HG03045 (cell line): ENCODE data around the gene ERO1A.

Source experiments
- ATAC-seq: cut with Tn5 transposase; IDR thresholded peaks from one replicate; pipeline ENCODE4 v1.9.1; 2021; ENCODE audit warnings: mild to moderate bottlenecking, moderate library complexity; ENCODE audit not compliant: unreplicated experiment

ERO1A gene

DNA sequence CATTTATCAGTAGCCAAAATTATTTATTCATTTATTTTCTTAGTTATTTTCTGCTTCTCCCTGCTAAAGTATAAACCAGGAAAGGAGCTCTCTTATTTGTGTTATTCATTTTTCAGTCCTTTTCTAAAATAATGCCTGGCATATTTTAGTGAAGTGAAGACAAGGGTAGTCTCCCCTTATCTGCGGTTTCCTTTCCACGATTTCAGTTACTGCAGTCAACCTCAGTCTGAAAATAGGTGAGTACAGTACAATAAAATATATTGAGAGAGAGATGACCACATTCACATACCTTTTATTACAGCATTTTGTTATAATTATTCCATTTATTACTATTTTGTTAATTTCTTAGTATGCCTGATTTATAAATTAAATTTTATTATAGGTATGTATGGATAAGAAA, 85.2 kb downstream of the ERO1A start:
- ATAC-seq: no peak

DNA sequence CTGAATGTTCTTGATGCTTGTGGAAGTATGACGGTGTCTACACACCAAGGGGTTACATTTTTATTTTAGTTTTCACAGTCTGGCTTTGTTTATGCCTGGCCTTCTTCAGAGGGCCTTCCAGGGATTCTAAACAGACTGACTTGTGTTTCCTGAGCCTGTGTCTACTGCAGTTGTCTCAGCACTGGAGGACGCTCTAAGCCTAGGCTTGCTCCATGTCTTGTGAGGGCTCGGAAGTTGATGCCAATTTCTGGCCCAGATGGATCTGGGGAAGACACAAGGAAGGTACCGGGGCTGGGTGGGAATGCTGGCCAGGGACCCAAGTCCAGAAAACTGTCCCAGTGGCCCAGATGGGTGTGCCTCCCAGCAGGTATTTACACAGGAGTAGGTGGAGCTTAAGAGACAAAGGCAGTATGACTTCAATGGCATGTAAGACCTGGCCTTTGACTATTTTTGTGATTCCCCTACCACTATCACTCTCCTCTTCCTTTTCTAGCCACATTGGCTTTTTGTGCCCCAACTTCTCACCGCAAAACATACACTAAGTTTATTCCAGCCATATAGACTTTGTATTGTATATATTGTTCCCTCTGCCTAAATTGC, 85.8 kb downstream of the ERO1A start:
- no peak for ATAC-seq

DNA sequence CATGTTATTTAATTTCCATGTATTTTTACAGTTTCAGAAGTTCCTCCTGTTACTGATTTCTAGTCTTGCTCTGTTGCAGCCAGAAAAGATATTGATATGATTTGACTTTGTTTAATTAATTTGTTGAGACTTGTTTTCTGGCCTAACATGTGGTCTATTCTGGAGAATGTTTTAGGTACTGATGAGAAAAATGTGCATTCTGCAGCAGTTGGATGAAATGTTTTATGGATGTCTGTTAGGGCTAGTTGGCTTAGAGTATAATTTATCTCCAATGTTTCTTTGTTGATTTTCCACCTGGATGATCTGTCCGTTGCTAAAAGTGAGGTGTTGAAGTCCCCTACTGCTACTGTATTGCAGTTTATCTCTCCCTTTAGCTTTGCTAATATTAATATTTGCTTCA, 88.3 kb downstream of the ERO1A start:
- no peak for ATAC-seq

DNA sequence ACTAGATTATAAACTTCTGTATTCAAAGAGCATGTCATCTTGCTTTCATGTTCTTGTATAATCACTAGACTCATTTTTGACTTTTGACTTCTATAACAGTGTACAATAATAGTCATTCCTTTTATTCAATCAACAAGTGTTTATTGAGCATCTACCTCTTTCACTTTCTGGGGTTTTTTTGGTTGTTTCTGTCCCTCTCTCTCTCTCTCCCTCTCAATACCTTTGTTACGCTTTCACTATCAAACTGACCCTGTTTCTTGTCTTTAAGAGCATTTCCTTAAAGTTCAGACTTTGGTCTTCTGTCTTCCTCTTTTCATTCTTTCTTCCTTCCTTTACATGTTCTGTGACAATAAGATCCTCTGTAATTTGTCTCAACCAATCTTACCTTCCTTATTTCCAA, 93.2 kb downstream of the ERO1A start:
- ATAC-seq: no peak

DNA sequence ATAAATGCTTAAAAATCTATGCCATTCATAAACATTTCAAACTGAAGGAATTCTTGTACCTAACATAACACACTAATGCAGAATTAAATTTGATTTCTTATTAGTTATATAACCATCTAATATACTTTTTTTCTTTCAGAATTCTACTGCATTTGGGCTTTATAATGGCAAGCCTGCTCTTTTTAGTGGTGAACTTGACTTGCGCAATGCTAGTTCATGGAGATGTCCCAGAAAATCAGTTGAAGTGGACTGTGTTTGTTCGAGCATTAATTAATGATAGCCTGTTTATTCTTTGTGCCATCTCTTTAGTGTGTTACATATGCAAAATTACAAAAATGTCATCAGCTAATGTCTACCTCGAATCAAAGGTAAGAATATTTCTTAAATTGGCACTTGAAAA, 95.4 kb downstream of the ERO1A start:
- ATAC-seq: no peak

DNA sequence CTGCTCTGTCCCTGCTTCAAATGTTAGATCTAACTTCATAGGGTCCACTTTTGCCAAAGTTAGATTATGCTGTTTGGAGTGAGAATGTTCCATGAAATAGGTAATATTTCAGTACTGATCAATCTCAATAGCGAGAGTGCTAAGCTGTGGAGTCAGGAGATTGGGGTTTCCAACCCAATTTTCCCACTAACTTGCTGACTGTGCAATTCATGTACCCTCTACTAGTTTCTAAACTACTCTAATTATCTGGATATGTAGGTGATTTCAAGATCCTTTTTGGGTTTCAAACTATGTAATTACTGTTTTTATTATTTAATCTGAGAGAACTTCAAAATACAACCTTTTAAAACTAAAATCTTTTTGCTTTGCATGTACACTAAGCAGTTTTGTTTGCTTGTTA, 96.8 kb downstream of the ERO1A start:
- no peak for ATAC-seq

DNA sequence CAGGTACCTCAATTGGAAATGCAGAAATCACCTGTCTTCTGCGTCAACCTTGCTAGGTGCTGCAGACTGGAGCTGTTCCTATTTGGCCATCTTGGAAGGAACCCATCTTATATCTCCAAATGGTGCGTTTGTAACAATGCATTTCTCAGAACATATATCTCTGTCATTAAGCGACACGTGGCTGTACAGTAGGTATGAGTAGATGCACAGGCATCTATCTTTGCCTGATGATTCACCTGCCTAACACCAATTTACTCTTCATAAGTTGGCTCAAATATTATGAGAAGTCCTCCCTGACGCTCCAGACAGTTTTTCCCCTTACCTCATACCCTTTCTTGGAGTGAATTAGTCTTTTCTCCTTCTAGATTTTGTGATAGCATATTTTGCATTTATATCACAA, 98.5 kb downstream of the ERO1A start:
- ATAC-seq: no peak

DNA sequence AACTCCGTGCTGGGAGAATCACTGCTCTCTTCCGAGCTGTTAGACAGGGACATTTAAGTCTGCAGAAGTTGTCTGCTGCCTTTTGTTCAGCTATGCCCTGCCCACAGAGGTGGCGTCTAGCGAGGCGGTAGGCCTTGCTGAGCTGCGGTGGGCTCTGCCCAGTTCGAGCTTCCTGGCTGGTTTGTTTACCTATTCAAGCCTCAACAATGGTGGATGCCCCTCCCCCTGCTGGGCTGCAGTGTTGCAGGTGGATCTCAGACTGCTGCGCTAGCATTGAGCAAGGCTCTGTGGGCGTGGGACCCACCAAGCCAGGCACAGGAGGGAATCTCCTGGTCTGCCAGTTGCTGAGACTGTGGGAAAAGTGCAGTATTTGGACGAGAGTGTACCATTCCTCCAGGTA, 99.0 kb downstream of the ERO1A start:
- no peak for ATAC-seq

DNA sequence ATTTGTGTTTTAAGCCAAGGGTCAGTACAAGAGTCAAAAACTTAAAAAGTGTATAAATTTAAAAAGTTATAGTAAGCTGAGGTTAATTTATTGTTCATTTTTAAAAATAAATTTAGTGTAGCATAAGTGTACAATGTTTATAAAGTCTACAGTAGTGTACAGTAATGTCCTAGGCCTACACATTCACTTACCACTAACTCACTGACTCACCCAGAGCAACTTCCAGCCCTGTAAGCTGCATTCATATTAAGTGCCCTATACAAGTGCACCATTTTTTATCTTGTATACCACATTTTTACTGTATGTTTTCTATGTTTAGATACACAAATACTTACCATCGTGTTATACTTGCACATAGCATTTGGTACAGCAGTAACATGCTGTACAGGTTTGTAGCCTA, 105.0 kb downstream of the ERO1A start:
- ATAC-seq: no peak
